ENCODE results near the gene GALNT15.

The GALNT15 gene

DNA sequence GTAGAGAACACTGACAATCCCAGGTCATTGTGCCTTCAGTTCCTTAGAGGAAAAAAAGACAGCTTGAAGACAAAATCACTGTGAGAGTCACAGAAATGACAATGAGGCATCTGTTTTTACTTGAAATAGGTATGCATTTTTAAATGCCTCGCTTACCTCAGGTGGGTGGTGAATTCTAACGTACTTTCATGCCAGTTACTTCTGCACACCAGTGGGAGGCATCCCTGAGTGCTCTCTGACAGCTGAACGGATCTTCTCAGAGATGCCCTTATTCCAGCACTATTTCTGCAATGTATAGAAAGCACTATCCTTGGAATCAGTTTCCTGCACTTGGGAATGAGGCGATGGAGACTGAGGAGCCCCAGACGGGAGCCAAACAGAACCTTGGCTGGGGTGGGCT lies 74.1 kb downstream of the GALNT15 start:
- no peak for DNase-seq (ENCODE audit: insufficient read length, low spot score)
- no peak for FAIRE-seq
- no peak for TF ChIP-seq CTCF (IDR thresholded peaks at IDR 0.05; ENCODE audit: insufficient read depth, missing control alignments)

GRCh38 chr3:16249336-16249735 lies 74.9 kb downstream of the GALNT15 start:
- peak; percentile 49 for TF ChIP-seq CTCF (IDR thresholded peaks at IDR 0.05; ENCODE audit: insufficient read depth, missing control alignments)
- DNase-seq (ENCODE audit: insufficient read length, low spot score) (no peak), FAIRE-seq (no peak)

DNA sequence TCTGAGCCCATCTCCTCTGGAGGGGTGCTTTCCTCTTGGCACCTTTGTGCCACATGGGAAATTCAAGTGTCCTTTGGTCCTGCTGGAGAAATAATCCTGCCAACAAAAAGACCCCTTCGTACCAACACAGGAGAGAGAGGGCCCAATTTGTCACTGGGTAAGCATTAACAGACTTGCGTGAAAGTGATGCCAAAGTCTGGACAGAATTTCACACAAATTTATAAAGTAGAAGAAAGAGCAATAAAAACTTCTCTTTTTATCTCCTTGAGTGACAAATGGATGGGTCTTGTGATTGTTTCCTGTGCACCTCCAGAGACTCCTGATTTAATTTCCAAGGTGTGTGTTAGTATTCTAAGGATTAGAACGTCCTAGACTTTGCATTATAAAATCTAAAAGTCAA lies 75.4 kb downstream of the GALNT15 start:
- no peak for TF ChIP-seq CTCF (IDR thresholded peaks at IDR 0.05; ENCODE audit: insufficient read depth, missing control alignments)
- DNase-seq (ENCODE audit: insufficient read length, low spot score) = no peak
- no peak for FAIRE-seq

DNA sequence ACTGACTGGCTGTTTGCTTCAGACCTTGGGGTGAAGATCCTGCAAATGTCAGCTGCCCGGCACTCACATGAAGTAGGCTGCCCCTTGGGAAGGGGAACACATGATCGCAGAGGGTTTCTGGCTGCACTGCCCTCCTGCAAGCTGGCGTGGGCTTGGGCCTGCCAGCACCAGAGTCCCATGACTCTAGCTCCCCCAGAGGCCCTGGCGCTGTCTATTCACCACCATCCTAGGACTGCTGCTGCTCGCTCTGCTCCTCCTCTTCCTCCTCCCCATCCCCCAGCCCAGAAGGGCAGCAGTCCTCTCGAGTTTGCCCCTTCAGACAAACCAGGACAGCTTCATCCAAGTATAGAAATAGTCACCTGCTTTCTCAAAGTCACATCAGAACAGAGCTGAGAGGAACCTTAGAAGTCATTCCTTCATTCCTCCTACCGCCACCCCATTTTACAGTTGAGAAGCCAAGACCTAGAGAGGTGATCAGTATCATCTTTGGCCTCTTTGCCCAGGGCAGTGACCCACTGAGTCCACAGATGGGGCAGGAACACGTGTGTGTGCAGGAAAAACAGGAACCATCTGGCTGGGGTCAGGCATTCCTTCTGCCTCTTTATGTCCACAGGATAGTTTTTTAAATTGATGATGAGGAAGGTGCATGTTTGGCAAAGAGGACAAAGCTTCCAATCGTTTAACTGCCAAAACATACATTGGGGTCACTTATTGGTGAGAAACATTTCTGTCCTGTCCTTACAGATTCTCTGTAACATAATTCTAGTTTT lies 77.0 kb downstream of the GALNT15 start:
- FAIRE-seq = no peak
- no peak for TF ChIP-seq CTCF (IDR thresholded peaks at IDR 0.05; ENCODE audit: insufficient read depth, missing control alignments)

GRCh38 chr3:16252243-16252978 lies 77.9 kb downstream of the GALNT15 start:
- FAIRE-seq = no peak
- no peak for TF ChIP-seq CTCF (IDR thresholded peaks at IDR 0.05; ENCODE audit: insufficient read depth, missing control alignments)

More for the DNA sequence above, 77.0 kb downstream of the GALNT15 start:
- no peak for DNase-seq (ENCODE audit: insufficient read length, low spot score)

DNA sequence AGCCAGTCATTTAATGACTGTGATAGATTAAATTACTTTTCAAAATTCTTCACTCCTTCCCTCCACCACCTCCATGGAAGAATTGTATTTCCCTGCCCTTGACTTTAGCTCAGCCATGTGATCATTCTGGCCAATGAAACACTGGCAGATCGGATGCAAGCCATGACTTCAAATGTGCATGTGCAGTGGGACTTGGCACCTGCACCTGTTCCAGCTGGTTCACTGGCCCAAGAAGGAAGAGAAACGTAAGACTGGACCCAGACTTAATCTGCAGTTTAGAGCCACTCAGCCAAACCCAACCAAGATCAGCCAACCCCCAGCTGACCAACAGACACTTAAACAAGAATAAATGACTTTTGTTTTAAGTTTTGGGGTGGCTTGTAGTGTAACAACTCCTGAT lies 78.5 kb downstream of the GALNT15 start:
- TF ChIP-seq CTCF (IDR thresholded peaks at IDR 0.05; ENCODE audit: insufficient read depth, missing control alignments) = no peak
- DNase-seq (ENCODE audit: insufficient read length, low spot score) (no peak), FAIRE-seq (no peak)

More at GRCh38 chr3:16252243-16252978, 77.9 kb downstream of the GALNT15 start:
- DNase-seq (ENCODE audit: insufficient read length, low spot score) = no peak

DNA sequence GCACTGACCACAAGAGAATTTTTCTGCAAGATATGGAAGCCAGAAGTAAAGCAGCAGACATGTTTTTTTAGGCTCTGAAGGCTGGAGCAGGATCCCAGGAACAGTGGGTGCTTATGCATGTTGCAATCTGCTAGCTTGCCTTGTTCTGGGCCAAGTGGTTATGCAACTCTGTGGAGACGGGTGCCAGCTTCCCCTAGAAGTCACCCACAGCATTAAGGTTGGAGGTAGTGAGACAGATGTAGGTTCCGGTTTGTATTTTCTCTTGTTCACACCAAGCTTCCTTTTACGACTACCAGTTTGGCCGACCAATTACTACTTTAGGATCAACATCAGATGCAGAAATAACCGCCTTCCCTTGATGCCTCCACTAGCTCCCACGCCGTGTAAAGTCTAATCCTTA lies 79.1 kb downstream of the GALNT15 start:
- DNase-seq (ENCODE audit: insufficient read length, low spot score) (no peak), FAIRE-seq (no peak)
- TF ChIP-seq CTCF (IDR thresholded peaks at IDR 0.05; ENCODE audit: insufficient read depth, missing control alignments) = no peak

Measured in D721Med (cell line).